ENCODE measurements around the gene GALNT13.

DNA sequence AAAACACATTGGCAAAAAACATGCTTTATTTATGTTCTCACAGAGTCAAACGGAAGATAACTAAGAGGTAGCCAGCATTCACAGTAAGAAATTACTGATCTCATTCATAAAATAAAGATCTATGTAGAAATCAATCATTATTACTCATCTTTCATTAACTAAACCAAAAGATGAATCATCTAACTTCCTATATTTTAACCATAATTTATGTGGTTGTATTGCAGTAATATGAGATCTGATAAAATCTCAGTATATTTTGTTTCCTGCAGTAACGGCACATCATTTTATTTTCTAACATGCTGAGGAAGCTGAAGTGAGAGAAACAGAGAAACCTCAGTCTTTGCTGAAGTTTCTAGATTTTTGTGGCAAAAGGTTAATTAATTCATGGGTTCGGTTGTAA lies 375.8 kb downstream of the GALNT13 start:
- TF ChIP-seq, protein P1, sequence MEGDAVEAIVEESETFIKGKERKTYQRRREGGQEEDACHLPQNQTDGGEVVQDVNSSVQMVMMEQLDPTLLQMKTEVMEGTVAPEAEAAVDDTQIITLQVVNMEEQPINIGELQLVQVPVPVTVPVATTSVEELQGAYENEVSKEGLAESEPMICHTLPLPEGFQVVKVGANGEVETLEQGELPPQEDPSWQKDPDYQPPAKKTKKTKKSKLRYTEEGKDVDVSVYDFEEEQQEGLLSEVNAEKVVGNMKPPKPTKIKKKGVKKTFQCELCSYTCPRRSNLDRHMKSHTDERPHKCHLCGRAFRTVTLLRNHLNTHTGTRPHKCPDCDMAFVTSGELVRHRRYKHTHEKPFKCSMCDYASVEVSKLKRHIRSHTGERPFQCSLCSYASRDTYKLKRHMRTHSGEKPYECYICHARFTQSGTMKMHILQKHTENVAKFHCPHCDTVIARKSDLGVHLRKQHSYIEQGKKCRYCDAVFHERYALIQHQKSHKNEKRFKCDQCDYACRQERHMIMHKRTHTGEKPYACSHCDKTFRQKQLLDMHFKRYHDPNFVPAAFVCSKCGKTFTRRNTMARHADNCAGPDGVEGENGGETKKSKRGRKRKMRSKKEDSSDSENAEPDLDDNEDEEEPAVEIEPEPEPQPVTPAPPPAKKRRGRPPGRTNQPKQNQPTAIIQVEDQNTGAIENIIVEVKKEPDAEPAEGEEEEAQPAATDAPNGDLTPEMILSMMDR (IDR thresholded peaks at IDR 0.05) = no peak
- no peak for TF ChIP-seq ZFX (IDR thresholded peaks at IDR 0.05; ENCODE audit: borderline replicate concordance)
